Stimulated activated CD4-positive, alpha-beta T cell treated with anti-CD3 and anti-CD28 coated beads, TNF-alpha, amount 100 ng/mL, for 4 hours (primary cell): ENCODE results near the gene PNMA6A.
"Not testable (repeated sequence)": the region's sequence is repeated elsewhere in the genome, so short reads cannot be mapped to it uniquely, and the experiment has no call there.

ENCODE experiments used
- DNase-seq, 3 experiments: peaks; one replicate each; pipeline ENCODE4 v3.0.0-alpha.2; 2020; ENCODE audit warnings: low read depth in 3 of 3

The PNMA6A gene

DNA sequence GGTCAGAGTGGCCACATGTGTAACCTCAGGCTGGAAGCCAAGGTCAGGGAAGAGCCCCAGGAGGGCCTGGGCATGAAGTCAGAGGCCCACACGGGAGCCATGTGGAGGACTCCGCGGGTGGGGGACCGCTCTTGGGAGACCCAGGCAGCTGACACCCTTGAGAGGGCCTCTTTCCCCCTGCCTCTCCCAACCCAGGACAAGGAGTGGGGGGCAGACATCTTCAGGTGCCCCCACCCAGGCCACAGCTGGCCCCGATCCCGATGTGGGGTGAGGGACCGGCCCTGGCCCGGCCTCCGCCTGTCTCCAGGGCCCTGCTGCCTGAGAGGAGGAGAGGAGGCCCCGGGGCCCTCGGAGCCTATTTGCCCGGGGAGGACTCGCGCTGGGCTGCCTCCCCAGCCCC lies 3.1 kb downstream of the PNMA6A start:
- no peak for DNase-seq

DNA sequence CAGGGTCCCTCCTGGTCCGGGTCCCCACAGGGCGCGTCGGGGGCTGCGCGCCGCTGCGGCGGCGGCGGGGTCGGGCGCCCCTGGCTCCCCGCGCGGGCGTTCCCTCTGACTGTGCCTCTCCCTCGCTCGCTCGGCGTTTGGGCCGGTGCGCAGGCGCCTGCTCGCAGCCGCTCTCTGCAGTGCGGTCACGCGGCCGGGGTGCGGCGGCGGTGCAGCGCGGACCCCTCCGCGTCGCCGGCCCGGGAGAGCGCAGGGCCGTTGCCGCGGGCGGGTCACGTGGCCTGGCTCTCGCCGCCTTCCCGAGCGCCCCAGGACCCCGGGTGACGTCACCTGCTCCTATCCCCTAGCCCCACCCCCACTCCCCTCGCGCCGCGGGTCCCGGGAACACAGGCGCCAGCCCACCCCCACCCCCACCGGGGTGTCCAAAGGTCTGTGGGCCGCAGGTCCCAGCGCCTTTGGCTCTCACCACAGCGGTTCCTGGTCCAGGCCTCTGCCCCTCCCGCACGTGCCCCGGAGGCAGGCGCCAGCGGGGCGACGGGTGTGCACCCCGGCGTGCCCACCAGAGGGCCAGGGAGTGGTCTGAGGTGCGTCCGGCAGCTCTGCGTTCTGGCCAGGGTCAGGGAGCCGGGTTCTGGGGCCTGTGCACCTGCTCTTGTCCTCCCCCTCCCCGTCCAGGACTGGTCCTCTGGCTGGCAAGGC lies 5.3 kb downstream of the PNMA6A start:
- not testable (repeated sequence) for DNase-seq

DNA sequence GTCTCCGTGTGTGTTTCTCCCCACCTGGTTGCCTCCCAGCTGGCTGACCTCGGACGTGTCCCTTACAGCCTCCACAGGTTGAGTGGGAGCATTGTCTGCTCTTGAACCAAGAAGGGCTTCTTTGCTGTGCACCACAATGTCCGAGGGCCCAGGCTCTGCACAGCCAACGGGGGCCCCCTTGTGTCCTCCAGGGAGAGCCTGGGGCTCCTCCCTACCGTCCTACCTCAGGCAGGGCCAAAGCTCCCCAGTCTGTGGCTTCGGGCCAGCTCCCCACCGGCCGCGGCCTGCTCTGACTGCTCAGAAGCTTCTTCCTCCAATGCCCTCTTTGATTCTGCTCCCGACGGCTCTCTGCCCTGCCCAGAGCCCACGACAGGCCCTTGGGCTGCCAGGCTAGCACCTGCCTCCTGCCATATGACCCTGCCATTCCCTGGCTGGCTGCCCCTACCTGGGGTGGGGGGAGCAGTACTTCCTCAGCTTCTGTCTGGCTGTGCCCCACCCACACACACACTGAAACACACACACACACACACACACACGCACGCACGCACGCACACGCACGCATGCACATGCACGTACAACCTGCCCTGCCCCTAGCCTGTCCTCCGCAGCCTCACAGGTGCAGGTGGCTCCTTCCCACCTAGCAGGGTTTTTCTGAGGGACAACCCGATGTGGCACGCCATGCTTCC lies 11.1 kb downstream of the PNMA6A start:
- not testable (repeated sequence) for DNase-seq

DNA sequence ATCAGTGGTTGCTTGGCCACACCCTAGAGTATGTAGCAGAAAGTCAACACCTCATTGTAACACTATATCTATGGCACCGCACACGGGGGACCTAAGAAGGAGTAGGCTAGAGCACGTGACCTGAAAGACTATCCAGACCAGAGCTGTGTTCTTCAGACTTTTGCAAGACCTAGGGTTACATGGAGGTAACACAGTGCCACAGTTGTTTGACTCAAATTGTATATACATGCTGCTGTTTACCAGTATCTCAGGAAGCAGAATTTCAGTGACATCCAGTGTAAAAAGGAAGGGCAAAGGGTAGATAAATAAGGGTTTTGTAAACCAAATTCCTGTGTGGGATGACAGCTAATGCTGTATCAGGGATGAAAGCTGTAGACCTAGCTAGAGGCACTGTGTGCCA lies 30.2 kb downstream of the PNMA6A start:
- no peak for DNase-seq

DNA sequence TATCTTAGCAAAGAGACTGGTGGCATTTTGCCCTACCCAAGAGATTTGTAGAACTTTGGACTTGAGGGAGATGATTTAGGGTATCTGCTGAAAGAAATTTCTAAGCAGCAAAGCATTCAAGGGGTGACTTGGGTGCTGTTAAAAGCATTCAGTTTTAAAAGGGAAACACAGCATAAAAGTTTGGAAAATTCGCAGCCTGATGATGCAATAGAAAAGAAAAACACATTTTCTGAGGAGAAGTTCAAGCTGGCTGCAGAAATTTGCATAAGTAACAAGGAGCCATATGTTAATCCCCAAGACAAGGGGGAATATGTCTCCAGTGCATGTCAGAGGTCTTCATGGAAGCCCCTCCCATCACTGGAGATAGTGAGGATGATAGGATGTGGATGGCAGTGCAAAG lies 32.7 kb downstream of the PNMA6A start:
- not testable (repeated sequence) for DNase-seq

DNA sequence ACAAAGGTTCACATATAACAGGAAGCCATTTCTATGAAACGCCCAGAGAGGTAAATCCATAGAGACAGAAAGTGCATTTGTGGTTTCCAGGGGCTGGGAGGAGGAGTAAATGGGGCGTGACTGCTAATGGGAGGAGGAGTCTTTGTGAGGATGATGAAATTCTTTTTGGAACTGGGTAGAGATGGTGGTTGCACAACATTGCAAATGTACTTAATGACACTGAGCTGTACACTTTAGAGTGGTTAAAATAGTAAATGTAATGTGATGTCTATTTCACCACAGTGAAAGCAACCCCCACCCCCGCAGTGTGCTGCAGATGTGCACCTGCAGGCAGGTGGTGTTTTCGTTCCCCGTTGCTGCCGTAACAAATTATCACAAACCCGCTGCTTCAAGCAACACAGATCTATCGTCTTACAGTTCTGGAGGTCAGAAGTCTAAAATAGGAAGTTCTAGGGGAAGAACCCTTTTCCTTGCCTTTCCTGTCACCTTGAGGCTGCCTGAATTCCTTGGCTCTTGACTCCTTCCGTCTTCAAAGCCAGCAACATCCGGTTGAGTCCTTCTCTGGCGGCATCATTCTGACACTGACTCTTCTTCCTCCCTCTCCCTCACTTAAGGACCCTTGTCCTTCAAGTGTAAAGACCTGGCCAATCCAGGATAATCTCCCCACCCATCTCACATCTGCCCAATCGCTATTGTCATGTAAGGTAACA lies 34.0 kb downstream of the PNMA6A start:
- not testable (repeated sequence) for DNase-seq

DNA sequence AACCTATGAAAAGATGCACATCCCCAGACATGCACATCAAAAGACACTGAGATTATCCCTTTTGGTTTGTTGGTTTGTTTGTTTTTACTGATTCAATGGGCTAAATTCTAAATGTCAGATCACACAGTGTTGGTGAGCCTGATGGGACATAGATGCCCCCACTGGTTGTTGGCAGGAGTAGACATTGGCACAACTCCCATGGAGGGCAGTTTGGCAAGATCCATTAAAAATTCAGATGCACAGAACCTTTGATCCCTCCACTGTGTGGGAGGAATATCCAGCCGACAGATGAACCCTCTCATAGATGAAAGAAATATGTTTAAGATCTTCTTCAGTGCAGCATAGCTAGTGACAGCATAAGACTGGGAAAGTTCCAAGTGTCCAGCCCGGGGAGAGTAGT lies 38.5 kb downstream of the PNMA6A start:
- not testable (repeated sequence) for DNase-seq

DNA sequence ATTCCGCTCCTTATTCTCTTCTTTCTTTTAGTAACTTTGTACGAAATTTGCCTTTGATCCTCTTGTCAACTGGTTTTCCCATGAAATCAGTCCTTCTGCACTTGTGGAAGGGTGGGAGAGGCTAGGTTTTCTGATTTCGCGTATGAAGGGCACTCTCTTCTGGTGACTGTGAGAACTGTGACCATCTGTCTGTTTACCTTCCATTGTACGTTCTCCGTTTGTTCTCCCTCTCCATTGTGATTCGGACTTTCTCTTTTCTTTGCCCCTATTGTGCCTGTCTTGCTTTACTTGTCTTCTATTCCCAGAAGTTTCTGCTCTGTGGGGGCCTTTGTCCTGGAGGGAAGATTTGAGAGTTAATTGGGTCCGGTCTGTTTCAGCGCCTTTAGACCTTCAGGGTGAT lies 41.6 kb downstream of the PNMA6A start:
- DNase-seq: not testable (repeated sequence)

DNA sequence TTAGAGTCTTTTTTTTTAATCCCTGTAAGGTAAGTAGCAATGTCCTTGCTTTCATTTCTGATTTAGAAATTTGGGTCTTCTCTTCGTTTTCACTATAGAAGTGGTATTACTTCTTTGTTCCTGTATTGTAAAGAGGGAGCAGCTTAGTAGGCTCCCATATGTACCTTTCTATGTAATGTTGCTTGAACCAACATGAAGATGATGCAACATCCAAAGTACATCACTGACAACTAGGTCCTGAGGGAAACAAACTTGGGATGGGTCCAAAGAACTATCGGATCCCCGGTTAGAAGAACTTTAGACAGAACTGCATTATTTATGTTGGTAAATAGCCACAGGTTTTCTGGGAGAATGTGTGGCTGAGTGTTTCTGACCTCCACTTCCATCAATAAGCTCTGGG lies 45.5 kb downstream of the PNMA6A start:
- DNase-seq: not testable (repeated sequence)

DNA sequence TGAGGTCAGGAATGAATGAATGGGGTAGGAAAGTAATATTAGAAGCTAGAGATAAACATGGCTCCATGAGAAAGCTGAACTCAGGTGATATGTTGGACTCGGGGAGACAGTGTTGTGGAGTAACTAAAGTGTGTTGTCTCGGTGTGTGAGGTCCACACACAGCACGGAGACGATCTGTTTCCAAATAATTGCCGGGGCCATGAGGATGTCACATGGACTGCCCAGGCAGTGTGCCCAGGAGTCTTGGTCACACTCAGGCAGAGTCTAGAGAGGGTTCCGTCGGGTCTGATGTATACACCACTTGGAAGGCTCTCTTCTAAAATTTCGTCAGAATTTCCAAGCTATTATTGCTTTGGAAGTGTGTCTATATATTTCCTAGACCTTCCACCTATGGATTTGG lies 48.0 kb downstream of the PNMA6A start:
- DNase-seq: not testable (repeated sequence)

DNA sequence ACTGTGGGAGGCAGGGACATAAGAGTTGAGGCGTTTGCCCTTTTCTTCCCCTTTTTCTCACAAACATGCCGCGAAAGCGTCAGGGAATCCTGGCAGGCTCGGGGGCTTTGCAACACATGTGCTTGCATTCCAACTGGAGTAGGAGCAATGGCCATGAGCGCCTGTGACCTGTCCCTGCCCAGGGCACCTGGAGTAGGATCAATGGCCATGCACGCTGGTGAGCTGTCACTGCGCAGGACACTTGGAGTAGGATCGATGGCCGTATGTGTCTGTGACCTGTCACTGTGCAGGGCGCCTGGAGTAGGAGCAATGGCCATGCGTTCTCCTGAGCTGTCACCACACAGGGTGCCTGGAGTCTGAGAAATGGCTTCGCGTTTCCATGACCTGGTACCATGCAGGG lies 51.2 kb downstream of the PNMA6A start:
- DNase-seq: not testable (repeated sequence)
